ENCODE measurements around the gene MESP1.

- TF ChIP-seq CTCF (IDR thresholded peaks at IDR 0.05) (no peak), POLR2A (IDR thresholded peaks at IDR 0.05) (no peak)
Observed at GRCh38 chr15:89767411-89767915, 16.4 kb upstream of the MESP1 start.

Data from testis (tissue), 2 donors.